Stimulated activated CD8-positive, alpha-beta memory T cell treated with anti-CD3 and anti-CD28 coated beads, Interleukin-4, amount 100 ng/mL, for 1 hour (primary cell): ENCODE measurements around the gene MTERF1.
"Not testable (repeated sequence)": the region's sequence is repeated elsewhere in the genome, so short reads cannot be mapped to it uniquely, and the experiment has no call there.

Experiments used
- DNase-seq, 2 donors: peaks; one replicate each; pipeline ENCODE4 v3.0.0-alpha.2; 2020; ENCODE audit warnings: low read depth in 2 of 2, low spot score in 1 of 2

Gene MTERF1

DNA sequence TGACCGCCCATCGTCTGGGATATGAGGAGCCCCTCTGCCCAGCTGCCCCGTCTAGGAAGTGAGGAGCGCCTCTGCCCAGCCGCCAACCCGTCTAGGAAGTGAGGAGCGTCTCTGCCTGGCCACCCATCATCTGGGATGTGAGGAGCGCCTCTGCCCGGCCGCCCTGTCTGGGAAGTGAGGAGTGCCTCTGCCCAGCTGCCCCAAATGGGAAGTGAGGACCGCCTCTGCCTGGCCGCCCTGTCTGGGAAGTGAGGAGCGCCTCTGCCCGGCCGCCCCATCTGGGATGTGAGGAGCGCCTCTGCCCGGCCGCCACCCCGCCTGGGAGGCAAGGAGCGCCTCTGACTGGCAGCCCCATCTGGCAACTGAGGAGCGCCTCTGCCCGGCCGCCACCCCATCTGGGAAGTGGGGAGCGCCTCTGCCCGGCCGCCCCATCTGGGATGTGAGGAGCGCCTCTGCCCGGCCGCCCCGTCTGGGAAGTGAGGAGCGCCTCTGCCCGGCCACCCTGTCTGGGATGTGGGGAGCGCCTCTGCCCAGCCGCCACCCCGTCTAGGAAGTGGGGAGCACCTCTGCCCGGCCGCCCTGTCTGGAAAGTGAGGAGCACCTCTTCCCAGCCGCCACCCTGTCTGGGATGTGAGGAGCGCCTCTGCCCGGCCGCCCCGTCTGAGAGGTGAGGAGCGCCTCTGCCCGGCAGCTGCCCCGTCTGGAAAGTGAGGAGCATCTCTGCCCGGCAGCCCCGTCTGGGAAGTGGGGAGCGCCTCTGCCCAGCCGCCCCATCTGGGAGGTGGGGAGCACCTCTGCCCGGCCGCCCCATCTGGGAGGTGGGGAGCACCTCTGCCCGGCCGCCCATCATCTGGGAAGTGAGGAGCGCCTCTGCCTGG, 7.1 kb upstream of the MTERF1 start:
- not testable (repeated sequence) for DNase-seq

- no peak for DNase-seq
Measured at GRCh38 chr7:91883676-91884362, 3.3 kb upstream of the MTERF1 start.

DNA sequence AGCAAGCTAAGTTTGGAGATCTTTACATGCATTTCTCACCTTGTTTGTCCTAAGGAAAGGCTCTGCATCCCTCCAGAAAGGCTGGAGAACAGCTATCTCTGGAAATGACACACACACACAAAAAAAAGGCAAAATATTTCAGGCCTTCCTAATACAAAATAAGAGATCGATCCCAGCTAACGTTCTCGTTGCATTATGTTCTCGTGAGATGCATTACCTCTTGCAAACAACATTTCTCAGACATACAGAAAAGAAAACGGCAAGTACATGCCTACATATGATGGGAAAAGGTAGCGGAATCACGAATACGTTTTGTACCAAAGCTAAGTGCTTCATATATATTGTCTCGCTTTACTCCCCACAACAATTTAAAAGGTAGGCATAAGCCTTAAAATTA, 488 bp downstream of the MTERF1 start:
- DNase-seq: no peak

- DNase-seq: no peak
Measured at GRCh38 chr7:91876391-91877133, 3.9 kb downstream of the MTERF1 start.

DNA sequence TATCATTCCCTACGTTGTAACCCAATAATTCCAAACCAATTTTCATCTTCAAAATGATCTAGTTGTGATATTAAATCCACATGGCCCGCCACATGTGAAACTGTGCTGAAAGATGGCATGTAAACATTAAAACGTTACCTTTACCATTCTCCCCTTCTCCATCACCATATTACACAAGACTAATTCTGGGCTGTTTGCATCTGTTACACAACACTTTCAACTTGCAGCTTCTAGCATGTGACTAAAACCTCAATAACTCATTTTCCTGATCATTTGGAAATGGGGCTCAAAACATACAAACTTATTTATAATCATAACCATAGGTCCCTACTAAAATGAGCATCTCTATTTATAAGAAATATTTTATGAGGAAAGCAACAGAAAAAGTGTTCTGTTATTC, 4.7 kb downstream of the MTERF1 start:
- DNase-seq: no peak

DNA sequence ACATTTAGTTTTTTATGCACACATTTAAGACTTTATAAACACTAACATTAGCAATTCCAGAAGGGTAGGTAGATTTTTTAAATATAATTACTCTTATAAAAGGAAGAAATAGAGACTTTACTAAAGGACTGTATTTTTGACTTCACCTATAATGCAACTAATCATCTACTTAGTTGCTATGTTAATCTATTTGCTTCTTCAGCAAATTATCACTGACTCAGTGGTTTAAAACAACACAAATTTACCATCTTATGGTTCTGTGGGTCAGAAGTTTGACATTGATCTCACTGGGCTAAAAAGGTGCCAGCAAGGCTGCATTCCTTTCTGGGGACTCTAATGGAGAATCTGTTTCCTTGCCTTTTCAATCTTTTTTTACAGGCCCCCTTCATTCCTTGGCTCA, 7.6 kb downstream of the MTERF1 start:
- DNase-seq: no peak

DNA sequence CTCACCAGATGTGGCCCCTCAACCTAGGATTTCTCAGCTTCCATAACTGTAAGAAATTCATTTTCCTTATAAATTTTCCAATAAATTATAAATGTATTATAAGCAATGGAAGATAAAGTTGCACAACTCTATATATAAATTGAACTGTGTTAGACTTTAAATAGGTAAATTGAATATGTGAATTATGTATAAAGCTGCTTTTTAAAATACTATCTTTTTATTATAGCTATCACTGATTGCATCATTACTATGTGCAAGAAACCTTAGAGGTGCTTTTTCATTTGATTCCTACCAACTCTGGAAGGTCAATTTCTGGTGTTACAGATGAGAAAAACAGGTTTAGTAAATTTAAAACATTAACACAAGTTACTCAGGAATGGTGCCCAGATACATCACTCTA, 8.4 kb downstream of the MTERF1 start:
- DNase-seq: no peak

DNA sequence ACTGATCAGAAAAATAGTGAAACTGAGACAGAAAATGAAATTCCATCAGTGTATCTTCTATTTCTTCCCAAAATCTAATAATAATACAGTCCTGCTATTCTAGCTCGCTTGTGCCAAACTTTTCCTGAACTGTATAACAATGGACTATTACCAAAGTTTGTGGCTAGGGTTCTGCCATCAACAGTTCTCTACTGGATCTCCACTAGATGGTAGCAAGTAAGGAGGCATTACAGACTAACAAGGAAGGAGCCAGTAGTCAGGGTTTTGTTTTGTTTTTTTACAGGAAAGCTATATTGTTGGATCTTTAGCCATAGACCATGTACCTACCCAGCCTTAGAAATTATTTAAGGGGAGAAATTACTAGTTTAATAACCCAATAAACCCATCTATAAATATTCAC, 10.8 kb downstream of the MTERF1 start:
- no peak for DNase-seq

DNA sequence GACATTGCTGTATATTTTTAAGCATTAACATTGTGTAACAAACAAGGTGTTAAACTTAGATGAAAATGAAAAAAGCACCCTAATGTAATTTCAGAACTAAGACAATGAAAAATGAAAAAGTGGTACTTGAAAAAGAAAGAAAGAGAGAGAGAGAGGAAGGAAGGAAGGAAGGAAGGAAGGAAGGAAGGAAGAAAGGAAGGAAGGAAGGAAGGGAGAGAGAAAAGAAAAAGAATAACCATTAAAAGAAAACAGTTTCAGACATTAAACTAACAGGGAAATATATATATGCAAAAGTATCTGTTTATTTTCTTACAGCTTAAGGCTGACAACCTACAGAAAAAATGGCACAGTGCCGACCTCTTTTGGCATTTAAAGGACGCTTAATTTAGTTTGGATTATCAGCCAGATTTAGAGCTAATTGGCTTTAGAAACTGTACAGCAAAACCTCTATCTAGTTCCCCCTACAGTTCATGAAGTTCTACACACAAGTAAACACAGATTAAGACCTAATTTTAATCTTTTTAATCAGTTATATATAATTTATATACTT, 13.8 kb downstream of the MTERF1 start:
- no peak for DNase-seq

GRCh38 chr7:91865511-91865910, 15.0 kb downstream of the MTERF1 start:
- DNase-seq: no peak

DNA sequence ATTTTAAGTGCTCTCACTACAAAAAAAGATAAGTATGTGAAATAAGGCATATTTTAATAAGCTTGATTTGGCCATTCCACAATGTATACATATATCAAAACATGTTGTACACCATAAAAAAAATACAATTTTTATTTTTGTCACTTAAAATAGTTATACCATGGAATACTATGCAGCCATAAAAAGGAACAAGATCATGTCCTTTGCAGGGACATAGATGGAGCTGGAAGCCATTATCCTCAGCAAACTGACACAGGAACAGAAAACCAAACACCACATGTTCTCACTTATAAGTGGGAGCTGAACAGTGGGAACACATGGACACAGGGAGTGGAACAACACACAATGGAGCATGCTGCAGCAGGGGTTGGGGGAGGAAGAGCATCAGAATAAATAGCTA, 15.9 kb downstream of the MTERF1 start:
- not testable (repeated sequence) for DNase-seq

DNA sequence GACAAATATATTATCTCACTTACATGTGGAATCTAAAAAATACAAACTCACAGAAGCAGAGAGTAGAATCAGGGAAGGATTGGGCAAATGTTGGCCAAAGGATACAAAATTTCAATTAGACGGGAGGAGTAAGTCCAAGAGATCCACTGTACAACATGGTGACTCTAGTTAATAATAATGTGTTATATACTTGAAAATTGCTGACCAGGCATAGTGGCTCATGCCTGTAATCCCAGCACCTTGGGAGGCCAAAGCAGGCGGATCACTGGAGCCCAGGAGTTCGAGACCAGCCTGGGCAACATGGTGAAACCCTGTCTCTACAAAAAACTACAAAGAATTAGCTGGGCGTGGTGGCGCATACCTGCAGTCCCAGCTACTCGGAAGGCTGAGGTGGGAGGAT, 16.4 kb downstream of the MTERF1 start:
- no peak for DNase-seq

DNA sequence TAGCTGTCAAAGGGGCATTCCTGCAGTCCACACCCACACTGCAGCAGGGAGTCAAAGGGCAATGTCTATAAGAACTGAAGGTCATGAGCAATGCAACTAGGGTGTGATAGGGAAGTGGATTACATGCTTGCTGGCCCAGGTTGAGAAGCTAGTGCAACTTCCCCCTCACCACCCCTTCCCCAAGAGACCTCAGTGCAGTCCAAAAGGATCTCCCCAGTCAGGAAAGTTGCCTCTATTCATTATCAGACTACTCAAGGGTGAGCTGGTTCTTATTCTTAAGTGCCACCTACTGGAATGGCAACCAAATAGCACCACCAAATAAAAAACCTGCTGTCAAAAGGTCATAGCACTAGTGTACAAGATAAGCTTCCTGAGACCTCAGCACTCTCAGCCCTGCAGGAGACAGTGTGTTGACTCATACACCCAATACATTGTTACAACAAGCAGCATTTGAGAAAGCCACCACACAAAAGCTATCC, 28.2 kb downstream of the MTERF1 start:
- DNase-seq: no peak

DNA sequence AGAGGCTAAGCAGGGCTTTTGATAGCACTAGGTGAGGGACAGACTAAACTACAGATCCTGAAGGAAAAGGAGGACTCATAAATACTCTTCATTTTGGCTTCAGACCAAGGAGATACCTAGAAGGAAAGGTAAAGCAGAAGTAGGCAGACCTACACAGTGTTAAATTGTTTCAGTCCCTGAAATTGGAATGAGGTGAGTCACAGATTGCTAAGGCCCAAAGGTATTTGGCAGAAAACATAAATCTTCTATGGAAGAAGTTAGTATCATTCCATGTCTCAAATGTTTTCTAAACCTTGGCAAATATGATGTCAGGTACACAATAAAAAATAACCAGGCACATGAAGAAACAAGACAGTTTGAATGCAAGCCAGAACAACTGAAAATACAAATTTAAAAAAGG, 30.0 kb downstream of the MTERF1 start:
- no peak for DNase-seq

DNA sequence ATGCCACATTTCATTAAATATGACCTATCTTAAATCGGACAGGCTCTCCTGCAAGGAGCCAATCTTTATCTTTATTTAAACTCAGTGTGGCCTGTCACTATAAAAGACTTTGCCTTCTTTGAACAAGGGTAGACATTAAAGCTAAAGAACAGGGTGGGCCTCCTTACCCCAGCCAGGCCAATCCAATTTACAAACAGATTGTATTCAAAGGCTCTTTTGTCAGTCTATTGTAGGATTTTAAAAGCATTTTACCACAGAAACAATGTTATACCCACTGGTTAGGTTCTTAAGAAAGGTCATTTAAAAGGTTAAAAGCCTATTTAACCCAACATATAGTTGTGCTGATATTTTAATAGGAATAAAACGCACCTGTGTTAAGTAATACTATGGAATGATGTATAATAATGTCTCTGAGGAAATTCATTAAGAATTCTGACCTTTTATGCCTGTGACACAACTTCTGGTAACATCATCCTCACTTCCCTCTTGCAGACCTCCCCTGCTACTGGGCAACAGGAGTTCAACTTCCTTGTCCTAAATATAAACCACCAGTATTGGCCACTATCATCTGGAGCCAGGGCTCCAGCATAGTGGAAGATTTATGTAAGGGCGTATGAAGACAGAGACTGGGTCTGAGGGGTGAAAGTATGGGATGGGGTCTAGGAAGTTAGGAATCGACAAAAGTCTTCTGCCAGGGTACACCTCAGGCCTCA, 32.5 kb downstream of the MTERF1 start:
- no peak for DNase-seq

GRCh38 chr7:91847231-91847630, 33.3 kb downstream of the MTERF1 start:
- DNase-seq: no peak

- DNase-seq: no peak
Measured at GRCh38 chr7:91846436-91846835, 34.1 kb downstream of the MTERF1 start.

GRCh38 chr7:91843831-91844230, 36.7 kb downstream of the MTERF1 start:
- no peak for DNase-seq

DNA sequence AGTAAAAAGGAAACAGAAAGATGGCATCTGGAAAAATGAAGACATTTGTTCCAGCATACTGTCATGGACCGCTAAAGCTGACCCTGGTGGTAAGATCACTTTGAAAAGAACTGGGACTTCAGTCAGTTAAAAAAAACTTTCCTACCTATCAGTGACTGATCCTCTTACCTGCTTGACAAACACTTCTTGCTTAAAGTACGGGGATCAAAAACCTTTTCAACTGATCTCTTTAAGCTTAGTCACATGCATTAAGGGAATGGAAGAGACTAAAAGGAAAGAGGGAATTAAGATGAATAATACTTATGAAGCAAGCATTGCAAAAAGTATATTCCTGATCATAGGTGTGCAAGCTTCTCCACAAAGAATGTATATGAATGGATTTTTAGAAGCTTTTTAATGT, 42.1 kb downstream of the MTERF1 start:
- DNase-seq: no peak

DNA sequence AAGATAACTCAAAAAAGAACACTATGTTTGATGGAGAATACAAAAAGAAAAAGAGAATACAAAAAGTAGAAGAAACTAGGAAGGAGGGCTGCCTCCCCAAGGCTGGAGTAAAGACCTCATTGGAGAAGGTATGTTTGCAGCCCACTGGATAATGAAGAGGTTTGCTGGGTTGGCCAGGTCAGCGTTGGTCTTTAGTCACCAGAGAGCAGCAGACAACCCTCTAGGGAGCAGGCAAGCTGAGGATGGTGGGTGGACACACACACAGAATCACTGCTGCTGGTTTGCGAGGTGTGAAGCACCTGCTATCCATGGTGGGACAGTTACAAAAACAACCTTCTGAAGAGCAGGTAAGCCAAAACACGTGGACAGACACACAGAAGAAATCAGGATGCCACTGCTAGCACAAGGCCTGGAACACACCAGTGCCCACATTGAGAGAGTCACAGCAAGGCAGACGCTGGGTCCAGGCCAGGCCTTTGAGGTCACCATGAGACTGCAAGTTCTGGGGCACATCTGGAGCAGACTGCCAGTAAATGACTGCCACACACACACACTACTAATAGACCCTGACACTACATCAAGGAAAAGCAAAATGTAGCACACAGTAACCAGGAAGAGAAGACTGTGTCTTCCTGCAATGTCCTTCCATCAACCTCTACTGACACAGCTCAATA, 43.0 kb downstream of the MTERF1 start:
- no peak for DNase-seq
